Gastrocnemius medialis (tissue), 4 donors: Measurements from ENCODE around the gene MED23.

Experiments
- CTCF ChIP-seq, 5 experiments: fragments of 450-650 bp in 3 of 5; fragments of 200-600 bp in 2 of 5; sonication (generic) in 2 of 5; IDR thresholded peaks in 4 of 5; conservative IDR thresholded peaks in 1 of 5; 1 replicate in 4 of 5; 2 replicates in 1 of 5; pipeline ENCODE4 v1.5.1; 2016 to 2019; ENCODE audit warnings: antibody characterized with exemption in 5 of 5, mild to moderate bottlenecking in 3 of 5, moderate library complexity in 3 of 5
- POLR2A ChIP-seq, 2 donors: fragments of 450-650 bp; IDR thresholded peaks; one replicate each; pipeline ENCODE4 v1.6.1; 2017; ENCODE audit warnings: antibody characterized with exemption in 2 of 2, mild to moderate bottlenecking in 2 of 2, moderate library complexity in 2 of 2

- no peak for TF ChIP-seq CTCF (IDR thresholded peaks at IDR 0.05 in 4 of 5, conservative IDR thresholded peaks at IDR 0.05 in 1 of 5)
- TF ChIP-seq POLR2A (IDR thresholded peaks at IDR 0.05): no peak
These were observed 15.9 kb upstream of the MED23 start for GRCh38 chr6:131643855-131644460.
